T-helper 9 cell (primary cell): ENCODE results near the gene MMP12.

Experiments
- DNase-seq: peaks from one replicate; pipeline ENCODE4 v3.0.0-alpha.2; 2020

MMP12 gene

GRCh38 chr11:102849311-102849710 lies 25.5 kb downstream of the MMP12 start:
- DNase-seq = no peak

GRCh38 chr11:102846292-102846691 lies 28.5 kb downstream of the MMP12 start:
- no peak for DNase-seq

- no peak for DNase-seq
Observed at GRCh38 chr11:102843489-102843888, 31.3 kb downstream of the MMP12 start, which contains the start of gene MMP3. Gene MMP3, minus strand, starts transcription at chr11:102843609. Its CDS starts 63 bp downstream, at chr11:102843546.

DNA sequence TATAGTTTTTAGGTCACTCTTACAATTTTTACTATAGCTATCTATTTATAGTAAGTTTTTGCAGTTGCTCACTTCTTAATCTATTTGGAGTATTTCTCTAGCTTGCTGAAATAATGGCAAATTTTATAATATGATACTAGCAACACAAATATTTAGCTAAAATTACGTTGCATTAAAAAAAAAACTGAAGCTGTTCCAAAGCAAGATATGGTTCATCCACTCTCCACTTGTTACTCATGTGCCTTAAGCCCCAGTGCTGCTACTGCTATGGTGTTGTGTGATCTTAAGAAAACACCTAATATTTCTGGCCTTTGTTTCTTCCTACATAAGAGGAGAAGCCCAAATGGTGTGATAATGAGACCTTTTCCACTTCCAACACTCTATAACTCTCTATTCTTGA lies 31.9 kb downstream of the MMP12 start:
- DNase-seq = no peak

- no peak for DNase-seq
Observed at GRCh38 chr11:102840018-102840417, 34.8 kb downstream of the MMP12 start.

GRCh38 chr11:102837646-102838045 lies 37.1 kb downstream of the MMP12 start:
- DNase-seq = no peak

DNA sequence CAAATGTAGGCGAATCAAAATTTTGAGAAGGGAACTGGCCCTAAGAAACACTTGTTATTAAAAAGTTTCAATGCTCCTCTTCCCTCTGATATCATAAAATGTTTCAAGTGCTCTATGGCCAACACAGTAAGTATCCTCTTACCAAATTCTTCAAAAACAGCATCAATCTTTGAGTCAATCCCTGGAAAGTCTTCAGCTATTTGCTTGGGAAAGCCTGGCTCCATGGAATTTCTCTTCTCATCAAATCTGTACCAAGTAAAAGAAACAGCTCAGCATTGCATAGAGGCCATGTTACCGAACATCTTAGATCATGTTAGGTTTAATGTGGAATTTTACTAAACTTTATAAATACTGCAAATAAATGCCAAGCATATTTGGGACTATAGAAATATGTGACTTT lies 37.6 kb downstream of the MMP12 start:
- no peak for DNase-seq

- DNase-seq = no peak
Observed at GRCh38 chr11:102836290-102836875, 38.4 kb downstream of the MMP12 start.

- no peak for DNase-seq
Observed at GRCh38 chr11:102833731-102834130, 41.1 kb downstream of the MMP12 start.

DNA sequence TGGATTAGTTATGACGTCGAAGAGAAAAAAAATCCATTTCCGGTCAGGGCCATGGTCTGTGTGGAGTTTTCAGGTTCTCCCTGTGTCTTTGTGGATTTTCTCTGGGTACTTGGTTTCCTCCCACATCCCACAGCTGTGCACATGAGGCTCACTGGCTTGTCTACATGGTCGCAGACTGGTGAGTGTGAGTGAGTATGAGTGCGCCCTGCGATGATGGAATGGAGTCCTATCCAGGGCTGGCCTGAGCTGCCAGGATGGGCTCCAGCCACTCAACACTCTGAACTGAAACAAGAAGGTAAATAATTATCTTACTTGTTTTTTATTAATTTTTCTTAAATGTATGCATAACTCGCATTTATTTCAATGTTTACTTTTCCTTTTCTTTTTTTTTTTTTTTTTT lies 42.2 kb downstream of the MMP12 start:
- no peak for DNase-seq

GRCh38 chr11:102831489-102832440 lies 43.0 kb downstream of the MMP12 start:
- DNase-seq = no peak

GRCh38 chr11:102831128-102831488 lies 43.7 kb downstream of the MMP12 start:
- DNase-seq = no peak

DNA sequence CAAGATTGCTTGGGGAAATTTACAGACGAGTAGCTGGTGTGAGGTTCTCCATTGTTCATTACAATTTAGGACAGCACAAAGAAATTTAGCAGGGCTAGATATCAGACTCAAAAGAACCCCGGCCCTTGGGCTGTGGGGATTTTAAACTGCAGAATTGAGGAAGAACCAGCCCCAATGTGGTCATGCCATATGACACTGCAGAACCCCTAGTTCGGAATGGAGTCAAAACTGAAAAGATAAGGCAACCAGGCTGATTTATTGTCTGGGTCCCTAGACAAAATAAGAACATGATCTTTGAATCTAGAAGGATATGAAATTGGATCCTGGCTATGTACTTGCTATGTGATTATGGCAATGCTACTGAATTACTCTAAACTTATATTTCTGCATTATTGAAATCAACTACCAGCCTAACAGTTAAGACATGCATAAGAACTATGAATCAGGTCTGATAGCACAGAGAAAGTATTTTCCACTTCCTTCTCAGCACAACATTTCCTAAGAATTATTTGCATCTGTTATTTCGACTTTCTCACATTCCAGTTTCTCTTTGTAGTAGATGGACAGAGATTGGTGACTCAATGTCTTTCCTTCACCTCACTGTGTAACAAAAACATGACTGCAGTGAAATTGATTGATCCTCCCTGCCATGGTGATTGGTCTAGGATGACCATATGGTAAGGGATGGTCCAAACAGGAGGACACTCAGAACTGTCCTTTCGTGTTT lies 44.6 kb downstream of the MMP12 start:
- DNase-seq = no peak

- no peak for DNase-seq
Observed at GRCh38 chr11:102829316-102830000, 45.3 kb downstream of the MMP12 start.

DNA sequence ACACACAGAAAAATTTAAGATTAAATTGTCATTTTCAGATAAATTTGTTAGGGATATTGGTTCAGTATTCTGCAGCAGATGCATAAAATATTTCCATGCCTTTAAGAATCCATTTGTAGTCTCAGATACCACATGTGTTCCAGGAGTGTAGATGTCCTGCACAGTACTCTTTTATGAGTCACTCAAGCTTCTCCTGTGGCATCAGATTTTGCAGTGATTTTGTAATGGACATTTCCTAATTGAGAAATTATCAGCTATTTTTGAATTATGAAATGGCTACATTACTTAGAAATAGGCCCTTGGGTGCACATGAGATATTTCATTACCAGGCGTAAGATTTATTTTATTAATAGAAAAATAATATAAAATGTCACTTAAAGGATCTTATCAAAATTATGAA lies 50.2 kb downstream of the MMP12 start:
- DNase-seq = no peak

- DNase-seq = no peak
Observed at GRCh38 chr11:102819491-102819890, 55.3 kb downstream of the MMP12 start.

- DNase-seq = no peak
Observed at GRCh38 chr11:102813484-102813883, 61.3 kb downstream of the MMP12 start.
